Measurements from ENCODE around the gene OR5AC2. TPM values are rescaled to one million over a fixed set of nuclear protein-coding genes. Genes with fewer than 3 reads are reported as not detected.

OR5AC2 gene
- polyA plus RNA-seq, 1 donor from 2014 or later: not detected

GRCh38 chr3:98099848-98100247 lies 12.9 kb downstream of the OR5AC2 start:
- no peaks in the 10 kb centered on the region for H3K9me2 ChIP-seq (ENCODE audit: insufficient read depth, low read length)
- no peaks in the 10 kb centered on the region for H3K9me3 ChIP-seq (ENCODE audit: low read length)
- H3K27me3 ChIP-seq (ENCODE audit: insufficient read depth, low read depth, low read length): no peaks in the 10 kb centered on the region
- no peaks in the 10 kb centered on the region for H4K20me1 ChIP-seq (ENCODE audit: insufficient read depth)
- H3K9ac ChIP-seq (ENCODE audit: low read length): no peak overlapping the region
- H3K4me2 ChIP-seq (ENCODE audit: low read length): no peak overlapping the region
- TF ChIP-seq MXI1 (conservative IDR thresholded peaks at IDR 0.05; ENCODE audit: poor library complexity, severe bottlenecking): no peak
- no peak for TF ChIP-seq SMC3 (conservative IDR thresholded peaks at IDR 0.05; ENCODE audit: poor library complexity)
- TF ChIP-seq POLR2AphosphoS5 (IDR thresholded peaks at IDR 0.05): no peak
- no peak for TF ChIP-seq EZH2 (IDR thresholded peaks at IDR 0.05; ENCODE audit: borderline replicate concordance, insufficient read depth, low read length, poor library complexity, severe bottlenecking)
- H3K27ac ChIP-seq (ENCODE audit: low read length): no peak overlapping the region
- no peak overlapping the region for H3K4me3 ChIP-seq (ENCODE audit: low read length)
- H3K36me3 ChIP-seq (ENCODE audit: insufficient read depth, low read length): no peaks in the 10 kb centered on the region
- H2AFZ ChIP-seq (ENCODE audit: low read depth, low read length): no peak overlapping the region
- no peaks in the 10 kb centered on the region for H3F3A ChIP-seq (ENCODE audit: insufficient read depth, low read length, poor library complexity, severe bottlenecking)
- no peaks in the 10 kb centered on the region for H3K79me2 ChIP-seq (replicated peaks; ENCODE audit: insufficient read depth, low read length)

DNA sequence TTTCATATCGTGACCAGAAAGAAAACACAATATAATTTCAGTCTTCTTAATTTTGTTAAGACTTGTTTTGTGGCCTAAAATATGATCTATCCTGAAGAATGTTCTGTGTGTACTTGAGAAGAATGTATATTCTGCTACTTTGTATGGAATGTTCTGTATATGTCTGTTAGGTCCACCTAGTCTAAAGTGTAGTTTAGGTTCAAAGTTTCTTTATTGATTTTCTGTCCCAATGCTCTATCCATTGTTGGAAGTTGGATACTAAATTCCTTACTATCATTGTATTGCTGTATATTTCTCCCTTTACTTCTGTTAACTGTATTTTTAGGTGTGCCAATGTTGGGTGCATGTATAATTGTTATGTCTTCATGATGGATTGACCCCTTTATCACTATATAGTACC lies 21.2 kb downstream of the OR5AC2 start:
- Histone ChIP-seq H3K4me3 (ENCODE audit: low read length) (no peak overlapping the region), H3K9me3 (ENCODE audit: low read length) (no peaks in the 10 kb centered on the region), H3K9me2 (ENCODE audit: insufficient read depth, low read length) (no peaks in the 10 kb centered on the region), H3F3A (ENCODE audit: insufficient read depth, low read length, poor library complexity, severe bottlenecking) (no peaks in the 10 kb centered on the region), H3K36me3 (ENCODE audit: insufficient read depth, low read length) (no peaks in the 10 kb centered on the region), H3K27ac (ENCODE audit: low read length) (no peak overlapping the region), H4K20me1 (ENCODE audit: insufficient read depth) (no peaks in the 10 kb centered on the region), H3K79me2 (replicated peaks; ENCODE audit: insufficient read depth, low read length) (no peaks in the 10 kb centered on the region), H3K4me2 (ENCODE audit: low read length) (no peak overlapping the region), H3K27me3 (ENCODE audit: insufficient read depth, low read depth, low read length) (no peaks in the 10 kb centered on the region), H2AFZ (ENCODE audit: low read depth, low read length) (no peak overlapping the region), H3K9ac (ENCODE audit: low read length) (no peak overlapping the region)
- TF ChIP-seq SMC3 (conservative IDR thresholded peaks at IDR 0.05; ENCODE audit: poor library complexity): no peak
- TF ChIP-seq EZH2 (IDR thresholded peaks at IDR 0.05; ENCODE audit: borderline replicate concordance, insufficient read depth, low read length, poor library complexity, severe bottlenecking): no peak
- TF ChIP-seq TAF1 (IDR thresholded peaks at IDR 0.05; ENCODE audit: low read depth): no peak

GRCh38 chr3:98109807-98110549 lies 23.0 kb downstream of the OR5AC2 start:
- no peaks in the 10 kb centered on the region for H3K79me2 ChIP-seq (replicated peaks; ENCODE audit: insufficient read depth, low read length)
- H2AFZ ChIP-seq (ENCODE audit: low read depth, low read length): no peak overlapping the region
- no peak overlapping the region for H3K27ac ChIP-seq (ENCODE audit: low read length)
- H3K27me3 ChIP-seq (ENCODE audit: insufficient read depth, low read depth, low read length): no peaks in the 10 kb centered on the region
- H3K36me3 ChIP-seq (ENCODE audit: insufficient read depth, low read length): no peaks in the 10 kb centered on the region
- no peaks in the 10 kb centered on the region for H4K20me1 ChIP-seq (ENCODE audit: insufficient read depth)
- H3K4me3 ChIP-seq (ENCODE audit: low read length): no peak overlapping the region
- TF ChIP-seq EZH2 (IDR thresholded peaks at IDR 0.05; ENCODE audit: borderline replicate concordance, insufficient read depth, low read length, poor library complexity, severe bottlenecking): no peak
- TF ChIP-seq, protein P1, sequence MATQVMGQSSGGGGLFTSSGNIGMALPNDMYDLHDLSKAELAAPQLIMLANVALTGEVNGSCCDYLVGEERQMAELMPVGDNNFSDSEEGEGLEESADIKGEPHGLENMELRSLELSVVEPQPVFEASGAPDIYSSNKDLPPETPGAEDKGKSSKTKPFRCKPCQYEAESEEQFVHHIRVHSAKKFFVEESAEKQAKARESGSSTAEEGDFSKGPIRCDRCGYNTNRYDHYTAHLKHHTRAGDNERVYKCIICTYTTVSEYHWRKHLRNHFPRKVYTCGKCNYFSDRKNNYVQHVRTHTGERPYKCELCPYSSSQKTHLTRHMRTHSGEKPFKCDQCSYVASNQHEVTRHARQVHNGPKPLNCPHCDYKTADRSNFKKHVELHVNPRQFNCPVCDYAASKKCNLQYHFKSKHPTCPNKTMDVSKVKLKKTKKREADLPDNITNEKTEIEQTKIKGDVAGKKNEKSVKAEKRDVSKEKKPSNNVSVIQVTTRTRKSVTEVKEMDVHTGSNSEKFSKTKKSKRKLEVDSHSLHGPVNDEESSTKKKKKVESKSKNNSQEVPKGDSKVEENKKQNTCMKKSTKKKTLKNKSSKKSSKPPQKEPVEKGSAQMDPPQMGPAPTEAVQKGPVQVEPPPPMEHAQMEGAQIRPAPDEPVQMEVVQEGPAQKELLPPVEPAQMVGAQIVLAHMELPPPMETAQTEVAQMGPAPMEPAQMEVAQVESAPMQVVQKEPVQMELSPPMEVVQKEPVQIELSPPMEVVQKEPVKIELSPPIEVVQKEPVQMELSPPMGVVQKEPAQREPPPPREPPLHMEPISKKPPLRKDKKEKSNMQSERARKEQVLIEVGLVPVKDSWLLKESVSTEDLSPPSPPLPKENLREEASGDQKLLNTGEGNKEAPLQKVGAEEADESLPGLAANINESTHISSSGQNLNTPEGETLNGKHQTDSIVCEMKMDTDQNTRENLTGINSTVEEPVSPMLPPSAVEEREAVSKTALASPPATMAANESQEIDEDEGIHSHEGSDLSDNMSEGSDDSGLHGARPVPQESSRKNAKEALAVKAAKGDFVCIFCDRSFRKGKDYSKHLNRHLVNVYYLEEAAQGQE (IDR thresholded peaks at IDR 0.05; ENCODE audit: borderline replicate concordance): no peak
- no peaks in the 10 kb centered on the region for H3F3A ChIP-seq (ENCODE audit: insufficient read depth, low read length, poor library complexity, severe bottlenecking)
- no peaks in the 10 kb centered on the region for H3K9me3 ChIP-seq (ENCODE audit: low read length)
- no peaks in the 10 kb centered on the region for H3K9me2 ChIP-seq (ENCODE audit: insufficient read depth, low read length)
- no peak overlapping the region for H3K9ac ChIP-seq (ENCODE audit: low read length)
- H3K4me2 ChIP-seq (ENCODE audit: low read length): no peak overlapping the region
